ENCODE data around the gene SENP3. TPM values are rescaled to one million over a fixed set of nuclear protein-coding genes. Genes with fewer than 3 reads are reported as not detected.

Gene SENP3
- total and polyA plus RNA-seq, 4 donors, result 4.9 to 29.2 (median 19.7) TPM

- Histone ChIP-seq H3K9ac (ENCODE audit: low read depth in 1 of 2, low read length in 2 of 2) (no peak overlapping the region), H3K4me3 (ENCODE audit: low read depth in 1 of 3, low read length in 3 of 3) (no peak overlapping the region), H3K4me1 (ENCODE audit: control insufficient read depth in 4 of 4, insufficient read depth in 4 of 4, low read length in 3 of 4) (peaks cover 12 to 72% (median 56%) of the 10 kb centered on the region in 4 donors), H3K9me3 (ENCODE audit: control insufficient read depth in 4 of 4, low read length in 3 of 4) (no peaks in the 10 kb centered on the region), H3K27ac (ENCODE audit: low read depth in 1 of 2, low read length in 2 of 2) (peak overlapping the region in 1 of 2 donors; percentile 7), H3K36me3 (ENCODE audit: control insufficient read depth in 4 of 4, insufficient read depth in 3 of 4, low read depth in 1 of 4, low read length in 3 of 4) (peaks cover 20 to 42% (median 41%) of the 10 kb centered on the region in 4 donors), H3K27me3 (ENCODE audit: control insufficient read depth in 4 of 4, insufficient read depth in 4 of 4, low read length in 3 of 4) (no peaks in the 10 kb centered on the region)
- WGBS, result 84% methylated on average over 17 of the region's 17 CpGs
- TF ChIP-seq, protein P1, sequence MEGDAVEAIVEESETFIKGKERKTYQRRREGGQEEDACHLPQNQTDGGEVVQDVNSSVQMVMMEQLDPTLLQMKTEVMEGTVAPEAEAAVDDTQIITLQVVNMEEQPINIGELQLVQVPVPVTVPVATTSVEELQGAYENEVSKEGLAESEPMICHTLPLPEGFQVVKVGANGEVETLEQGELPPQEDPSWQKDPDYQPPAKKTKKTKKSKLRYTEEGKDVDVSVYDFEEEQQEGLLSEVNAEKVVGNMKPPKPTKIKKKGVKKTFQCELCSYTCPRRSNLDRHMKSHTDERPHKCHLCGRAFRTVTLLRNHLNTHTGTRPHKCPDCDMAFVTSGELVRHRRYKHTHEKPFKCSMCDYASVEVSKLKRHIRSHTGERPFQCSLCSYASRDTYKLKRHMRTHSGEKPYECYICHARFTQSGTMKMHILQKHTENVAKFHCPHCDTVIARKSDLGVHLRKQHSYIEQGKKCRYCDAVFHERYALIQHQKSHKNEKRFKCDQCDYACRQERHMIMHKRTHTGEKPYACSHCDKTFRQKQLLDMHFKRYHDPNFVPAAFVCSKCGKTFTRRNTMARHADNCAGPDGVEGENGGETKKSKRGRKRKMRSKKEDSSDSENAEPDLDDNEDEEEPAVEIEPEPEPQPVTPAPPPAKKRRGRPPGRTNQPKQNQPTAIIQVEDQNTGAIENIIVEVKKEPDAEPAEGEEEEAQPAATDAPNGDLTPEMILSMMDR (IDR thresholded peaks at IDR 0.05; ENCODE audit: low read depth, low read length, missing input control), result no peak
- DNase-seq (ENCODE audit: low spot score), result no peak
These were observed 15.8 kb downstream of the SENP3 start for GRCh38 chr17:7577327-7578199.

DNA sequence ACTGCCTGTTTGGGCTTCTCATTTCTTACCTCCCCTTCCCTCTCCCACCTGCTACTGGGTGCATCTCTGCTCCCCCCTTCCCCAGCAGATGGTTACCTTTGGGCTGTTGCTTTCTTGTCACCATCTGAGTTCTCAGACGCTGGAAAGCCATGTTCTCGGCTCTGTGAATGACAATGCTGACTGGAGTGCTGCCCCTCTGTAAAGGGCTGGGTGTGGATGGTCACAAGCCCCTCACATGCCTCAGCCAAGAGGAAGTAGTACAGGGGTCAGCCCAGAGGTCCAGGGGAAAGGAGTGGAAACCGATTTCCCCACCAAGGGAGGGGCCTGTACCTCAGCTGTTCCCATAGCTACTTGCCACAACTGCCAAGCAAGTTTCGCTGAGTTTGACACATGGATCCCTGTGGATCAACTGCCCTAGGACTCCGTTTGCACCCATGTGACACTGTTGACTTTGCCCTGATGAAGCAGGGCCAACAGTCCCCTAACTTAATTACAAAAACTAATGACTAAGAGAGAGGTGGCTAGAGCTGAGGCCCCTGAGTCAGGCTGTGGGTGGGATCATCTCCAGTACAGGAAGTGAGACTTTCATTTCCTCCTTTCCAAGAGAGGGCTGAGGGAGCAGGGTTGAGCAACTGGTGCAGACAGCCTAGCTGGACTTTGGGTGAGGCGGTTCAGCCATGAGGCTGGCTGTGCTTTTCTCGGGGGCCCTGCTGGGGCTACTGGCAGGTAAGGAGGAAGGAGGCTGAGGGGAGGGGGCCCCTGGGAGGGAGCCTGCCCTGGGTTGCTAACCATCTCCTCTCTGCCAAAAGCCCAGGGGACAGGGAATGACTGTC is 17.5 kb downstream of the SENP3 start, which contains the start of gene CD68:
CD68 (plus strand) TSS at position 638 of the 833 bp plus-strand sequence; CDS start at position 678, 40 bp downstream.
- Histone ChIP-seq H3K36me3 (ENCODE audit: control insufficient read depth in 4 of 4, insufficient read depth in 3 of 4, low read depth in 1 of 4, low read length in 3 of 4) (peaks cover 20 to 40% (median 39%) of the 10 kb centered on the region in 4 donors), H3K4me3 (ENCODE audit: low read depth in 1 of 3, low read length in 3 of 3) (peak within 1 kb of the TSS; percentile 25 to 43 (median 36)), H3K4me1 (ENCODE audit: control insufficient read depth in 4 of 4, insufficient read depth in 4 of 4, low read length in 3 of 4) (peaks cover 20 to 75% (median 55%) of the 10 kb centered on the region in 4 donors), H3K27me3 (ENCODE audit: control insufficient read depth in 4 of 4, insufficient read depth in 4 of 4, low read length in 3 of 4) (no peaks in the 10 kb centered on the region), H3K9me3 (ENCODE audit: control insufficient read depth in 4 of 4, low read length in 3 of 4) (no peaks in the 10 kb centered on the region), H3K9ac (ENCODE audit: low read depth in 1 of 2, low read length in 2 of 2) (peak within 1 kb of the TSS; percentile 20 to 21), H3K27ac (ENCODE audit: low read depth in 1 of 2, low read length in 2 of 2) (peak within 1 kb of the TSS; percentile 82 to 96)
- DNase-seq (ENCODE audit: low spot score), result peak; percentile 55
- peak; percentile 18 for TF ChIP-seq HNF4G (IDR thresholded peaks at IDR 0.05)
- peak; percentile 60 for TF ChIP-seq ZBTB33 (IDR thresholded peaks at IDR 0.05)
- no peak for TF ChIP-seq RAD21 (IDR thresholded peaks at IDR 0.05)
- no peak for TF ChIP-seq TAF1 (conservative IDR thresholded peaks at IDR 0.05)
- TF ChIP-seq, protein P2, sequence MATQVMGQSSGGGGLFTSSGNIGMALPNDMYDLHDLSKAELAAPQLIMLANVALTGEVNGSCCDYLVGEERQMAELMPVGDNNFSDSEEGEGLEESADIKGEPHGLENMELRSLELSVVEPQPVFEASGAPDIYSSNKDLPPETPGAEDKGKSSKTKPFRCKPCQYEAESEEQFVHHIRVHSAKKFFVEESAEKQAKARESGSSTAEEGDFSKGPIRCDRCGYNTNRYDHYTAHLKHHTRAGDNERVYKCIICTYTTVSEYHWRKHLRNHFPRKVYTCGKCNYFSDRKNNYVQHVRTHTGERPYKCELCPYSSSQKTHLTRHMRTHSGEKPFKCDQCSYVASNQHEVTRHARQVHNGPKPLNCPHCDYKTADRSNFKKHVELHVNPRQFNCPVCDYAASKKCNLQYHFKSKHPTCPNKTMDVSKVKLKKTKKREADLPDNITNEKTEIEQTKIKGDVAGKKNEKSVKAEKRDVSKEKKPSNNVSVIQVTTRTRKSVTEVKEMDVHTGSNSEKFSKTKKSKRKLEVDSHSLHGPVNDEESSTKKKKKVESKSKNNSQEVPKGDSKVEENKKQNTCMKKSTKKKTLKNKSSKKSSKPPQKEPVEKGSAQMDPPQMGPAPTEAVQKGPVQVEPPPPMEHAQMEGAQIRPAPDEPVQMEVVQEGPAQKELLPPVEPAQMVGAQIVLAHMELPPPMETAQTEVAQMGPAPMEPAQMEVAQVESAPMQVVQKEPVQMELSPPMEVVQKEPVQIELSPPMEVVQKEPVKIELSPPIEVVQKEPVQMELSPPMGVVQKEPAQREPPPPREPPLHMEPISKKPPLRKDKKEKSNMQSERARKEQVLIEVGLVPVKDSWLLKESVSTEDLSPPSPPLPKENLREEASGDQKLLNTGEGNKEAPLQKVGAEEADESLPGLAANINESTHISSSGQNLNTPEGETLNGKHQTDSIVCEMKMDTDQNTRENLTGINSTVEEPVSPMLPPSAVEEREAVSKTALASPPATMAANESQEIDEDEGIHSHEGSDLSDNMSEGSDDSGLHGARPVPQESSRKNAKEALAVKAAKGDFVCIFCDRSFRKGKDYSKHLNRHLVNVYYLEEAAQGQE (IDR thresholded peaks at IDR 0.05), result no peak
- TF ChIP-seq FOXA1 (IDR thresholded peaks at IDR 0.05), result no peak
- no peak for TF ChIP-seq EGR1 (IDR thresholded peaks at IDR 0.05; ENCODE audit: low read depth in 2 of 2)
- TF ChIP-seq, protein P1 (IDR thresholded peaks at IDR 0.05; ENCODE audit: low read depth, low read length, missing input control), result no peak
- TF ChIP-seq MAX (IDR thresholded peaks at IDR 0.05), result peak; percentile 85
- TF ChIP-seq SP1 (IDR thresholded peaks at IDR 0.05), result peak; percentile 80
- peak; percentile 28 to 74 for TF ChIP-seq RXRA (IDR thresholded peaks at IDR 0.05)
- peak in 1 of 2 donors; percentile 84 for TF ChIP-seq GABPA (IDR thresholded peaks at IDR 0.05 in 1 of 2, conservative IDR thresholded peaks at IDR 0.05 in 1 of 2)
- TF ChIP-seq NR2F2 (IDR thresholded peaks at IDR 0.05), result no peak
- peak; percentile 64 for TF ChIP-seq YY1 (IDR thresholded peaks at IDR 0.05)
- peak in 1 of 2 donors; percentile 78 for TF ChIP-seq JUND (IDR thresholded peaks at IDR 0.05)
- TF ChIP-seq, protein P3, sequence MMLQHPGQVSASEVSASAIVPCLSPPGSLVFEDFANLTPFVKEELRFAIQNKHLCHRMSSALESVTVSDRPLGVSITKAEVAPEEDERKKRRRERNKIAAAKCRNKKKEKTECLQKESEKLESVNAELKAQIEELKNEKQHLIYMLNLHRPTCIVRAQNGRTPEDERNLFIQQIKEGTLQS (IDR thresholded peaks at IDR 0.05), result no peak
- TF ChIP-seq FOXA2 (IDR thresholded peaks at IDR 0.05), result peak; percentile 79
- peak; percentile 75 to 80 for TF ChIP-seq HNF4A (conservative IDR thresholded peaks at IDR 0.05)
- WGBS, result 14% methylated on average over 7 of the region's 7 CpGs

All from liver (tissue), 9 donors.